IMR-90 (cell line): ENCODE results near the gene SIRPG. TPM values are rescaled to one million over a fixed set of nuclear protein-coding genes. Genes with fewer than 3 reads are reported as not detected.

ENCODE experiments used
- ATAC-seq: fragments of 200-7000 bp; cut with Tn5 transposase; 2 replicates; pipeline ENCODE4 v1.9.1; 2020; ENCODE audit warnings: low read depth, mild to moderate bottlenecking, moderate library complexity
- BruUV-seq: library from RNA; stranded (reverse); fragments of 400-500 nt; replicated peaks from 2 replicates; lab custom pipeline; 2021; lab: Mats Ljungman, UMichigan
- CTCF ChIA-PET: fragments of 300-600 bp; formaldehyde crosslinking; extraction: SDS; loops from one replicate; lab custom pipeline; 2021; ENCODE audit warnings: antibody characterized with exemption; lab: Yijun Ruan, JAX
- POLR2A ChIA-PET: fragments of 300-600 bp; sonication (Branson Sonifier 250); formaldehyde crosslinking; loops from one replicate; lab custom pipeline; 2022; ENCODE audit warnings: antibody characterized with exemption; ENCODE audit not compliant: unreplicated experiment; lab: Charles Lee
- DNase-seq: peaks from one replicate; pipeline ENCODE4 v3.0.0; 2013
- H2AFZ ChIP-seq: replicated peaks from 2 replicates; pipeline ENCODE3; 2013; ENCODE audit warnings: low read length, mild to moderate bottlenecking; ENCODE audit not compliant: poor library complexity
- H2AK5ac ChIP-seq: 2 replicates; pipeline ENCODE4 v1.6.1; 2013; ENCODE audit warnings: low read depth, low read length, inconsistent platforms
- H2AK9ac ChIP-seq: replicated peaks from 2 replicates; pipeline ENCODE3; 2013; ENCODE audit warnings: mild to moderate bottlenecking, low read depth, low read length, moderate library complexity; ENCODE audit not compliant: poor library complexity
- H2BK120ac ChIP-seq: 2 replicates; pipeline ENCODE4 v1.6.1; 2013; ENCODE audit warnings: low read depth, low read length, inconsistent platforms
- H2BK15ac ChIP-seq: 3 replicates; pipeline ENCODE4 v1.6.1; 2013; ENCODE audit warnings: low read depth, low read length, inconsistent platforms
- H2BK20ac ChIP-seq: 2 replicates; pipeline ENCODE4 v1.6.1; 2013; ENCODE audit warnings: low read depth, mild to moderate bottlenecking, inconsistent platforms, low read length, moderate library complexity
- H2BK5ac ChIP-seq: 2 replicates; pipeline ENCODE4 v1.6.1; 2013; ENCODE audit warnings: mild to moderate bottlenecking, low read depth, low read length, inconsistent platforms; ENCODE audit not compliant: poor library complexity, severe bottlenecking
- H3K14ac ChIP-seq: replicated peaks from 2 replicates; pipeline ENCODE4 v1.6.1; 2013; ENCODE audit warnings: low read depth, low read length, inconsistent platforms
- H3K18ac ChIP-seq: 2 replicates; pipeline ENCODE4 v1.6.1; 2013; ENCODE audit warnings: low read depth, low read length, control low read depth
- H3K23ac ChIP-seq: 2 replicates; pipeline ENCODE4 v1.6.1; 2013; ENCODE audit warnings: low read depth, low read length, inconsistent platforms
- H3K27ac ChIP-seq: 2 replicates; pipeline ENCODE4 v1.5.1; 2013; ENCODE audit warnings: mild to moderate bottlenecking, control low read depth, low read length; ENCODE audit not compliant: insufficient read depth
- H3K27me3 ChIP-seq: 2 replicates; pipeline ENCODE4 v1.6.1; 2013; ENCODE audit warnings: low read length; ENCODE audit not compliant: control insufficient read depth, insufficient read depth
- H3K36me3 ChIP-seq: 2 replicates; pipeline ENCODE4 v1.6.1; 2013; ENCODE audit warnings: low read length, mixed read lengths; ENCODE audit not compliant: control insufficient read depth, insufficient read depth
- H3K4ac ChIP-seq: 2 replicates; pipeline ENCODE4 v1.6.1; 2013; ENCODE audit warnings: low read depth, low read length, inconsistent platforms
- H3K4me1 ChIP-seq: 2 replicates; pipeline ENCODE4 v1.6.1; 2013; ENCODE audit warnings: low read length, mixed read lengths; ENCODE audit not compliant: control insufficient read depth, insufficient read depth
- H3K4me2 ChIP-seq: 2 replicates; pipeline ENCODE4 v1.6.1; 2013; ENCODE audit warnings: low read depth, mild to moderate bottlenecking, control low read depth, low read length, moderate library complexity
- H3K4me3 ChIP-seq: 2 replicates; pipeline ENCODE4 v1.5.1; 2013; ENCODE audit warnings: low read depth, mild to moderate bottlenecking, control low read depth, low read length, moderate library complexity; ENCODE audit not compliant: insufficient read depth
- H3K56ac ChIP-seq: 2 replicates; pipeline ENCODE4 v1.6.1; 2013; ENCODE audit warnings: low read length, inconsistent platforms; ENCODE audit not compliant: insufficient read depth; ENCODE audit errors: extremely low read depth
- H3K79me1 ChIP-seq, 2 experiments: 2 replicates each; pipeline ENCODE4 v1.6.1; 2013; ENCODE audit warnings: low read length in 2 of 2, inconsistent platforms in 1 of 2, low read depth in 1 of 2
- H3K9ac ChIP-seq: 2 replicates; pipeline ENCODE4 v1.6.1; 2013; ENCODE audit warnings: low read depth, low read length, control low read depth
- H3K9me1 ChIP-seq: 2 replicates; pipeline ENCODE4 v1.6.1; 2013; ENCODE audit warnings: low read length, inconsistent platforms; ENCODE audit not compliant: insufficient read depth
- H3K9me3 ChIP-seq: 2 replicates; pipeline ENCODE4 v1.6.1; 2013; ENCODE audit warnings: low read length; ENCODE audit not compliant: control insufficient read depth, insufficient read depth
- H4K20me1 ChIP-seq: 2 replicates; pipeline ENCODE4 v1.6.1; 2013; ENCODE audit warnings: low read length, inconsistent platforms; ENCODE audit not compliant: insufficient read depth
- H4K5ac ChIP-seq: 2 replicates; pipeline ENCODE4 v1.6.1; 2013; ENCODE audit warnings: mild to moderate bottlenecking, low read depth, low read length, control low read depth
- H4K8ac ChIP-seq, 2 experiments: 2 replicates each; pipeline ENCODE4 v1.6.1; 2013; ENCODE audit warnings: low read depth in 2 of 2, low read length in 2 of 2, control low read depth in 1 of 2, inconsistent platforms in 1 of 2
- H4K91ac ChIP-seq: 2 replicates; pipeline ENCODE4 v1.6.1; 2013; ENCODE audit warnings: low read depth, low read length, inconsistent platforms; ENCODE audit not compliant: insufficient read depth
- BHLHE40 ChIP-seq: fragments of 150-350 bp; IDR thresholded peaks from 2 replicates; pipeline ENCODE4 v1.6.1; 2016; ENCODE audit warnings: mild to moderate bottlenecking, low read depth, low read length
- CEBPB ChIP-seq: IDR thresholded peaks from 2 replicates; pipeline ENCODE4 v1.6.1; 2012; ENCODE audit warnings: low read depth, low read length, improper control_type of control experiment
- CHD1 ChIP-seq: IDR thresholded peaks from 2 replicates; pipeline ENCODE4 v1.6.1; 2012; ENCODE audit warnings: low read depth, low read length, improper control_type of control experiment
- FOS ChIP-seq: fragments of 150-350 bp; IDR thresholded peaks from 2 replicates; pipeline ENCODE4 v1.6.1; 2016; ENCODE audit warnings: low read depth, low read length
- MAFK ChIP-seq: IDR thresholded peaks from 2 replicates; pipeline ENCODE4 v1.6.1; 2012; ENCODE audit warnings: low read depth, low read length, improper control_type of control experiment
- MAZ ChIP-seq: IDR thresholded peaks from 2 replicates; pipeline ENCODE4 v1.6.1; 2012; ENCODE audit warnings: low read depth, mild to moderate bottlenecking, low read length, improper control_type of control experiment, moderate library complexity, borderline replicate concordance
- MXI1 ChIP-seq: IDR thresholded peaks from 2 replicates; pipeline ENCODE4 v1.6.1; 2012; ENCODE audit warnings: low read depth, mild to moderate bottlenecking, low read length, moderate library complexity, borderline replicate concordance
- NFE2L2 ChIP-seq: fragments of 150-350 bp; IDR thresholded peaks from 2 replicates; pipeline ENCODE4 v1.6.1; 2016; ENCODE audit warnings: low read depth, mild to moderate bottlenecking, low read length
- POLR2A ChIP-seq: IDR thresholded peaks from 2 replicates; pipeline ENCODE4 v1.6.1; 2012; ENCODE audit warnings: mild to moderate bottlenecking, low read depth, low read length
- RAD21 ChIP-seq: IDR thresholded peaks from 2 replicates; pipeline ENCODE4 v1.6.1; 2012; ENCODE audit warnings: low read length, improper control_type of control experiment
- RCOR1 ChIP-seq: IDR thresholded peaks from 2 replicates; pipeline ENCODE4 v1.6.1; 2012; ENCODE audit warnings: mild to moderate bottlenecking, low read length, improper control_type of control experiment; ENCODE audit not compliant: insufficient replicate concordance
- RFX5 ChIP-seq: IDR thresholded peaks from 2 replicates; pipeline ENCODE4 v1.8.0; 2012; ENCODE audit warnings: low read depth, mild to moderate bottlenecking, low read length, moderate library complexity
- SMC3 ChIP-seq: fragments of 150-350 bp; IDR thresholded peaks from 2 replicates; pipeline ENCODE4 v1.6.1; 2016; ENCODE audit warnings: low read depth, mild to moderate bottlenecking, antibody characterized with exemption, low read length, moderate library complexity
- USF2 ChIP-seq: fragments of 150-350 bp; IDR thresholded peaks from 2 replicates; pipeline ENCODE4 v1.6.1; 2017; ENCODE audit warnings: mild to moderate bottlenecking, antibody characterized with exemption, low read length, low read depth
- WGBS, 2 experiments: methylation state at CpG; one replicate each; pipeline versions ENCODE4 v1.1.5 to v1.1.7; 2013; ENCODE audit warnings: missing lambda C conversion rate in 2 of 2; ENCODE audit not compliant: insufficient read length in 1 of 2; ENCODE audit errors: extremely low coverage in 2 of 2; 5-methylcytosine and 5-hydroxymethylcytosine counted together
- dilution Hi-C: fragments of 300-500 bp; cut with HindIII; formaldehyde crosslinking; loops from one replicate; pipeline ENCODE4 v1.14.3; 2018; ENCODE audit warnings: low sequenced_read_pairs; ENCODE audit not compliant: unreplicated experiment
- in situ Hi-C: fragments of 300-500 bp; cut with MboI; formaldehyde crosslinking; loops from 3 replicates; pipeline ENCODE4 v1.14.3; 2019; ENCODE audit warnings: low sequenced_read_pairs, inconsistent platforms, mixed read lengths
- intact Hi-C: fragments of 100-400 bp; cut with micrococcal nuclease; formaldehyde crosslinking; loops from 2 replicates; pipeline ENCODE4 v1.10.0; 2022
- polyA plus RNA-seq, 3 experiments: library from polyadenylated mRNA; depleted of rRNA; stranded (reverse); fragments of >200 nt; gene quantifications; 2 replicates each; pipeline ENCODE4 v1.2.3, GENCODE V29; 2012; ENCODE audit warnings: low replicate concordance in 1 of 3
- total RNA-seq: library from RNA; depleted of rRNA; stranded (reverse); fragments of >200 nt; gene quantifications from 2 replicates; pipeline ENCODE4 v1.2.3, GENCODE V29; 2012
- TF ChIP-seq, protein P1 (sequence below): fragments of 150-350 bp; IDR thresholded peaks from 2 replicates; pipeline ENCODE4 v1.6.1; 2016; ENCODE audit warnings: low read depth, mild to moderate bottlenecking, low read length, moderate library complexity, borderline replicate concordance

Gene SIRPG
- total and polyA plus RNA-seq, 2 of the 4 experiments (the other 2 are of a cell fraction), result not detected

GRCh38 chr20:1626528-1627199 is 30.9 kb downstream of the SIRPG start:
- Histone ChIP-seq H2BK5ac (no peak overlapping the region), H3K9me1 (no peaks in the 10 kb centered on the region), H3K36me3 (no peaks in the 10 kb centered on the region), H3K4me3 (no peak overlapping the region), H3K79me1 (no peaks in the 10 kb centered on the region), H2BK20ac (no peak overlapping the region), H3K4ac (no peak overlapping the region), H3K4me1 (no peaks in the 10 kb centered on the region), H3K23ac (no peak overlapping the region), H3K27ac (no peak overlapping the region), H3K9ac (no peak overlapping the region), H2AK9ac (no peak overlapping the region), H2AK5ac (no peak overlapping the region), H2BK120ac (no peak overlapping the region), H3K14ac (no peak overlapping the region), H4K5ac (no peak overlapping the region), H3K4me2 (no peak overlapping the region), H2AFZ (no peak overlapping the region), H4K8ac (no peak overlapping the region), H4K20me1 (no peaks in the 10 kb centered on the region), H2BK15ac (no peak overlapping the region), H3K56ac (no peak overlapping the region), H3K9me3 (no peaks in the 10 kb centered on the region), H3K27me3 (peaks cover 1% of the 10 kb centered on the region), H3K18ac (no peak overlapping the region), H4K91ac (no peak overlapping the region)
- ATAC-seq (no peak), DNase-seq (no peak)
- 21% methylated on average over 2 of the region's 3 CpGs; no CpG with 5 or more reads in 1 of the 2 experiments for WGBS, 2 experiments
- BruUV-seq, result no TSS peak
- intact Hi-C loops (no loop called here), dilution Hi-C loops (no loop called here), in situ Hi-C loops (no loop called here)
- ChIA-PET CTCF (no interaction called here), POLR2A (no interaction called here)
- no peak for TF ChIP-seq MXI1
- no peak for TF ChIP-seq USF2
- no peak for TF ChIP-seq MAFK
- no peak for TF ChIP-seq RFX5
- no peak for TF ChIP-seq NFE2L2
- no peak for TF ChIP-seq MAZ
- TF ChIP-seq RAD21, result no peak
- TF ChIP-seq, protein P1, sequence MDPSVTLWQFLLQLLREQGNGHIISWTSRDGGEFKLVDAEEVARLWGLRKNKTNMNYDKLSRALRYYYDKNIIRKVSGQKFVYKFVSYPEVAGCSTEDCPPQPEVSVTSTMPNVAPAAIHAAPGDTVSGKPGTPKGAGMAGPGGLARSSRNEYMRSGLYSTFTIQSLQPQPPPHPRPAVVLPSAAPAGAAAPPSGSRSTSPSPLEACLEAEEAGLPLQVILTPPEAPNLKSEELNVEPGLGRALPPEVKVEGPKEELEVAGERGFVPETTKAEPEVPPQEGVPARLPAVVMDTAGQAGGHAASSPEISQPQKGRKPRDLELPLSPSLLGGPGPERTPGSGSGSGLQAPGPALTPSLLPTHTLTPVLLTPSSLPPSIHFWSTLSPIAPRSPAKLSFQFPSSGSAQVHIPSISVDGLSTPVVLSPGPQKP, result no peak
- no peak for TF ChIP-seq FOS
- no peak for TF ChIP-seq POLR2A
- TF ChIP-seq BHLHE40, result no peak
- TF ChIP-seq RCOR1, result no peak
- no peak for TF ChIP-seq CEBPB
- TF ChIP-seq SMC3, result no peak
- TF ChIP-seq CHD1, result no peak
